Sciatic nerve (tissue), 2 donors: Measurements from ENCODE around the gene ATG16L2. TPM values are rescaled to one million over a fixed set of nuclear protein-coding genes. Genes with fewer than 3 reads are reported as not detected.
A peak's percentile ranks its signal among the peaks of the same experiment; 100 is the strongest.
"Not testable (repeated sequence)": the region's sequence is repeated elsewhere in the genome, so short reads cannot be mapped to it uniquely, and the experiment has no call there.

Source experiments
- ATAC-seq: fragments of 200-7000 bp; cut with Tn5 transposase; one replicate; pipeline ENCODE4 v1.9.1; 2020; ENCODE audit warnings: mild to moderate bottlenecking, moderate library complexity
- DNase-seq: peaks from one replicate; pipeline ENCODE4 v3.0.0-alpha.2; 2020; ENCODE audit warnings: low spot score
- intact Hi-C: fragments of 100-400 bp; cut with DNase I; formaldehyde crosslinking; loops from one replicate; pipeline ENCODE4 v1.14.2; 2022
- total RNA-seq: library from RNA; stranded (reverse); fragmentation: NEBNext Ultra II Directional; extraction: Animal tissue kit (Norgen Biotek cat#: 25700); gene quantifications from one replicate; pipeline ENCODE4 v1.2.1, GENCODE V29; 2021
- donor health status: DM: no; HTN: no; CAD: no.
- donor health status: DM: no; HTN: no; CAD: no.

The ATG16L2 gene
- total RNA-seq, 1 donor from 2014 or later = 79.7 TPM

DNA sequence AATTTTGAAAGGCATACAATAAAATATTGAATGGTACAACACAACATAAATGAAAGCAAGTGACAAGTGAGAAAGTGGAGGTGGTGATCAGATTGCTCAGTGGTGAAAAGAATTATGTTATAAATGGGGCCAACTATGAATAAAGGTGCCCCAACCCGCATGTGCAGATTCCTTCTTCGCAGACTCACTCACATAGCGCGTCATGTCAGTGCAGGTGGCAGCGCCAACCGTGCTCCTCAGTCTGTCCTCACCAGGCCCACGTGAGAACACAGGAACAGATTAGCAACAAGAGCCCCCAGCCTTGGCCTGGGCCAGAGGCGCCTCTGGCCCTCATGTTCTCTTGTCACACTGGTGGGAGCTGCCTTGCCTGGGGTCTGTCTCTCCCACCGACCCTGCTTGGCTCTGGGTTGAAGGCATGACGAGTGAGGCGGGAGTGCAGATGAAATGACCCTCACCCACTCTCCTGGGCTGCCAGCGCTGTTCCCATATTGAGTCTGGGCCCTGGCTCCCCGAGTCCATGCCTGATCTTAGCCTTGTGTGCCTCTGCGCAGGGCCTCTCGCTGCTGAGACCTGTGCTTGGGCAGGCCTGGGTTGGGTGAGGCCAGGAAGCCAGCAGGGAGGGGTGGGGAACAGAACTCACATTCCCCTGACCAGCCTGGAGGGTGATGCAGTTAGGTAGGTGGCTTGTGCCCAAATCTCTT is 6.4 kb downstream of the ATG16L2 start:
- ATAC-seq = no peak
- intact Hi-C loops = no loop called here
- no peak for DNase-seq

GRCh38 chr11:72821221-72821919 is 7.2 kb downstream of the ATG16L2 start:
- intact Hi-C loops = no loop called here
- no peak for ATAC-seq
- DNase-seq = peak; percentile 67

- peak; percentile 93 for DNase-seq
- intact Hi-C loops = no loop called here
- ATAC-seq = peak; percentile 86
These were observed 7.9 kb downstream of the ATG16L2 start for GRCh38 chr11:72821920-72822799.

DNA sequence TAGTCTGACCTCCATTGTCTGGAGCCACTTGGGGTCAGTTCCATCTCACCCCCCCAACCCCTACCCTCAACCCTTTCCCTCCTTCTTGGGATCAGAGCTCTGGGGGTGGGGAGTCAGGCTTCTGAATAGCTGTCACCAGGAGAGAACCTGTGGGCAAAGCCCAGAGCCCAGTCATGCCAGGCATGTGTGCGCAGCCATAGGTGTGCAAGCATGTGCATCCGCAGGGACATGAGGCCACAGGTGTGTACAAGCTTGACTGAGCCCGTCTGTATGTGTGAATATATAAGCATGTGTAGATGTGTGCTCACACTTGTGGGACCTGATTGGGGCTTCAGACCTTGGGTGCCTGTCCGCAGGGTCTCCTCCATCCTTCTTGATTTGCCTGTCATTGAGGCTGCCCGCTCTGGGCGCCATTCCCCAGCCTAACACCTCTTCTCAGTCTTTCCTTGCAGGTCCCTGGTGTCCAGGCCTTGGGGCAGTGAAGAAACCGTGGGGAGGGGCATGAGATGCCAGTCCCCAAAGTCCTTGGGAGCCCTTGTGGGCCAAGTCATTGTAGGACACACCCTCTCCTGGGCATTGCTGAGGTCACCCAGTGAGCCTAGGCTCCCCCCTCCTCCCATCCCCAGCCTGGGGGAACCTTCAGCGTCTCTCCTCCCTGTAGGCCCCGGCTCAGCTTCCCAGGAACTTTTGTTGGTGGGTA is 9.0 kb downstream of the ATG16L2 start:
- DNase-seq (peak; percentile 59), ATAC-seq (no peak)
- intact Hi-C loops = no loop called here

DNA sequence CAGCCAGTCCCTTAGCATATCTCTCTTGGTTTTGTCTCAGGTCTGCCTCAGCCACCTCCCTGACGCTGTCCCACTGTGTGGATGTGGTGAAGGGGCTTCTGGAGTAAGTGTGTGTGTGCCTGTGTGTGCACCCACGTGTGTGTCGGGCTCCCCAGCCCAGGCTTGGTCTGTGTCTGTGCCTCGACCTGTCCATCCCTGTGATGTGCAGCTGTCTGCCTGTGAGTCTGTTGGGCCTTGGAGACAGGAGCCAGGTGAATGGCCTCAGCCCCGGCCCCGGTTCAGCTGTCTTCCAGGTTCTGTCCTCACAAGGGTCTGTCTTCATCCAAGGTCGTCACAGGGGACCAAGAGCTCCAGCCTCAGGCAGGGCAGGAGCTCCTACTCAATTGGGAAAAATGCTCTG is 9.8 kb downstream of the ATG16L2 start:
- DNase-seq = no peak
- ATAC-seq = no peak
- intact Hi-C loops = no loop called here

GRCh38 chr11:72824811-72825505 is 10.7 kb downstream of the ATG16L2 start:
- intact Hi-C loops = no loop called here

DNA sequence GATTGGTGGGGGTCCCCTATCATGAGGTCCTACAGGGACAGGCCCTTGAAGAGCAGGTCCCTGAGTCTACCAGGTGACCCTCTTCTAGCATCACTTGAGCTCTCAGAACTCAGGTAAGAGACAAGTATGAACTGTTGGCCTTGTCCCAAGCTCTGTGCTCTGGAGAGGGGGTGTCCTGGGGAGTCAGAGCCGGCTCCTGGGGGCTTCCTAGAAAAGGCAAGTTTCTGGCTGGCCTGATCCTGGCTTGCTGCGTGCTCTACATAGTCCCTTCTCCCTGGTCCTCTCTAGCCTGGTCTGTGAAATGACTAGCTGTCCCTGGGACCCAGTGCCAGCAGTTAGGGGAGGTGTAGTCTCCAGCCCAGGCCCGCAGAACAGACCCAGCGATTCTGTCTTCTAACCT is 11.4 kb downstream of the ATG16L2 start:
- ATAC-seq = no peak
- no peak for DNase-seq
- intact Hi-C loops = no loop called here

More at GRCh38 chr11:72824811-72825505, 10.7 kb downstream of the ATG16L2 start:
- ATAC-seq (no peak), DNase-seq (no peak)

- intact Hi-C loops = no loop called here
- ATAC-seq (no peak), DNase-seq (no peak)
These were observed 12.2 kb downstream of the ATG16L2 start for GRCh38 chr11:72826191-72826941.

- intact Hi-C loops = no loop called here
- ATAC-seq (no peak), DNase-seq (no peak)
These were observed 12.8 kb downstream of the ATG16L2 start for GRCh38 chr11:72826942-72827480.

DNA sequence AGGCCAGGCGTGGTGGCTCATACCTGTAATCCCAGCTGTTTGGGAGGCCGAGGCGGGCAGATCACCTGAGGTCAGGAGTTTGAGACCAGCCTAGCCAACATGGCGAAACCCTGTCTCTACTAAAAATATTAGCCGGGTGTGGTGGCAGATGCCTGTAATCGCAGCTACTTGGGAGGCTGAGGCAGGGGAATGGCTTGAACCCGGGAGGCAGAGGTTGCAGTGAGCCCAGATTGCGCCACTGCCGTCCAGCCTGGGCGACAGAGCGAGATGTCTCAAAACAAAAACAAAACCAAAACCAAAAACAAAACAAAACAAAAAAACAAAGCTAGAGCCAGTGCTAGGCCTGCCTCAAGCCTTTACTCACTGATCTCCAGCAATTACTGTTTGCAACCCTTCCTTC is 13.4 kb downstream of the ATG16L2 start:
- DNase-seq, intact Hi-C loops, ATAC-seq: not testable (repeated sequence)

DNA sequence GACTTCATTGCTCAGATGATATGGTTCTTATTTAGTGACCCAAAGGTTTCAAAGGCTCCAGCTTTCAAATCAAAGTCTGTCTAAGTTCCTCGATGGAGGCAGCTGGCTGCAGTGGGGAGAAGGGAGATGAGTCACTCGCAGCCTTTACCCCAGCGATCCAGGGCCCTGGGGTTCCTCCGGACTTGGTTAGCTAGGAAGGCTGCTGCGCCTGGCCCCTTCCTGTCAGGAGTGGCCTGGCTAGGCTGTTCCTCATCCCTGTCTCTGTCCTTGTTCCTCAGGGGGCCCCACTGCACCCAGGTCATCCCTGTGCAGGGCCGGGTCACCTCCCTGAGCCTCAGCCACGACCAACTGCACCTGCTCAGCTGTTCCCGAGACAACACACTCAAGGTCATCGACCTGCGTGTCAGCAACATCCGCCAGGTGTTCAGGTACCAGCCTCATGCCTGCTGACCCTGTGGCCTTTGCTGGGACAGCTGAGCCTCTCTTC is 13.9 kb downstream of the ATG16L2 start:
- intact Hi-C loops = no loop called here
- ATAC-seq (no peak), DNase-seq (peak; percentile 61)

DNA sequence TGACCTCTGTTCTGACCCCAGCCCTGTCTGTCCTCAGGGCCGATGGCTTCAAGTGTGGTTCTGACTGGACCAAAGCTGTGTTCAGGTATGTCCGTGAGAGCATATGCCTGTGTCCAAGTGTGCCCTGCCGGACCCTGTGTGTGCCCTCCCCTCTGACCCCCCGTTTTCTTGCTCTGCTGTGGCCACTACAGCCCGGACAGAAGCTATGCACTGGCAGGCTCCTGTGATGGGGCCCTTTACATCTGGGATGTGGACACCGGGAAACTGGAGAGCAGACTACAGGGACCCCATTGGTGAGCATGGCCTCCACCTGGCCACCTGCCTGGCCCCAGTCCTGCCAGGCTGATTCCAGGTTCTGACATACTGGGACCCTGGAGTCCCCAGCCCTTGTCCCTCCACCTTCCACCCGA is 14.5 kb downstream of the ATG16L2 start:
- DNase-seq (no peak), ATAC-seq (no peak)
- intact Hi-C loops = no loop called here

GRCh38 chr11:72829178-72829577 is 15.0 kb downstream of the ATG16L2 start:
- intact Hi-C loops = no loop called here
- no peak for ATAC-seq
- no peak for DNase-seq

- ATAC-seq = no peak
- no peak for DNase-seq
- intact Hi-C loops = loop anchor here (5.0 to 10.0 kb wide), 2 partner anchors 347 to 415 kb away; no protein-coding TSS in a partner anchor
These were observed 15.8 kb downstream of the ATG16L2 start for GRCh38 chr11:72829884-72830533.

- DNase-seq (peak; percentile 90), ATAC-seq (peak; percentile 84)
- intact Hi-C loops = loop anchor here (5.0 to 10.0 kb wide), 2 partner anchors 346 to 413 kb away; no protein-coding TSS in a partner anchor
These were observed 17.5 kb downstream of the ATG16L2 start for GRCh38 chr11:72831521-72832300.
